Measurements from ENCODE around the gene AP1S3.

The AP1S3 gene

DNA sequence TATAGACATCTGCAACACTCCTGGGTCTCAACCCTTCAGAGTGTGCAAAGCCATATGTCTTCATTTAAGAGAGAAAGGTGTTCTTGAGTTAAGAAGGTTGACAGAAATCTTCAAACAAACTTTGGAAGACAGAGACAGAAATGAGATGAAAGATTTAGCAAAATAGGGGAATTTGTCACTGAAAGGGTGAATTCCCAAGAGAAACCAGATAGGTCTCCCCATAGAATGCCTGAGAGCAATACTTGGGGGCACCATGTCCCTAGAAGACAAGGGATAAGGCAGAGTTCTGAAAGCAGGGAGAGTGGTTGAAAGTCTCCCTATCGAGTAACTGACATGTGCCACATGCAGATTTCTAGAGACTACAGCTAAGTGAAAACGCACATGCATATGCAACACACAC lies 50.0 kb downstream of the AP1S3 start:
- H3K27ac ChIP-seq (ENCODE audit: poor library complexity, severe bottlenecking), result no peak overlapping the region
- no peaks in the 10 kb centered on the region for H3K36me3 ChIP-seq (ENCODE audit: low read depth)
- no peaks in the 10 kb centered on the region for H3K4me1 ChIP-seq (ENCODE audit: insufficient read depth, poor library complexity, severe bottlenecking)
- DNase-seq (ENCODE audit: low spot score) (no peak), ATAC-seq (ENCODE audit: low read depth) (no peak)
- no peak overlapping the region for H3K4me3 ChIP-seq (ENCODE audit: severe bottlenecking)
- TF ChIP-seq CTCF (IDR thresholded peaks at IDR 0.05; ENCODE audit: poor library complexity, severe bottlenecking), result no peak
- H3K27me3 ChIP-seq (ENCODE audit: insufficient read depth, poor library complexity, severe bottlenecking), result no peaks in the 10 kb centered on the region
- no peaks in the 10 kb centered on the region for H3K9me3 ChIP-seq (ENCODE audit: severe bottlenecking)

DNA sequence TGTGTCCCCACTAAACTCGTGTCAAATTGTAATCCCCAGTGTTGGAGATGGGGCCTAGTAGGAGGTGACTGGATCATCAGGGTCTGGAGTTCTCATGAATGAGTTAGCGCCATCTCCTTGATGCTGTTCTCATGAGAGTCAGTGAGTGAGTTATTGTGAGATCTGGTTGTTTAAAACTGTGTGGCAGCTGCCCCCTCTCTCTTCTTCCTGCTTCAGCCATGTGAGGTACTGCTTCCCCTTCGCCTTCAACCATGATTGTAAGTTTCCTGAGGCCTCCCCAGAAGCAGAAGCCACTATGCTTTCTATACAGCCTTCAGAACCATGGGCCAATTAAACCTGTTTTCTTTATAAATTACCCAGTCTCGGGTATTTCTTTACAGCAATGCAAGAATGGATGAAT lies 50.4 kb downstream of the AP1S3 start:
- ATAC-seq (ENCODE audit: low read depth) (no peak), DNase-seq (ENCODE audit: low spot score) (no peak)
- TF ChIP-seq CTCF (IDR thresholded peaks at IDR 0.05; ENCODE audit: poor library complexity, severe bottlenecking), result no peak
- Histone ChIP-seq H3K9me3 (ENCODE audit: severe bottlenecking) (no peaks in the 10 kb centered on the region), H3K4me1 (ENCODE audit: insufficient read depth, poor library complexity, severe bottlenecking) (no peaks in the 10 kb centered on the region), H3K36me3 (ENCODE audit: low read depth) (no peaks in the 10 kb centered on the region), H3K27me3 (ENCODE audit: insufficient read depth, poor library complexity, severe bottlenecking) (no peaks in the 10 kb centered on the region), H3K4me3 (ENCODE audit: severe bottlenecking) (no peak overlapping the region), H3K27ac (ENCODE audit: poor library complexity, severe bottlenecking) (no peak overlapping the region)

DNA sequence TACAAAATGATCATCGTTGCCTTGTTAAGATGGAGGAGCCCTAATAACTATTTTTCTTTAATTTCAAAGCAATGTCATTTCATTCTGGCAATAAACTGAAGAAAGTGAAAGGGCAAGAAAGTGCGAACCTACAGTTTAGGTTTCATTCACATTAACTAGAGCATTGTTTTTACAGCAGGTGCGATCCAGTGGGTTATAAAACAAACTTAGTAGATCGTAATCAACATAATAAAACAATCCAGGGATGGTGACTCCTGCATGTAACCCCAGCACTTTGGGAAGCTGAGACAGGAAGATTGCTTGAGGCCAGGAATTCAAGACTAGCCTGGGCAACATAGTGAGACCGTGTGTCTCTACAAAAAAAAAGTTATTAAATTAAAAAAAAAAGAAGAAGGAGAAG lies 51.1 kb downstream of the AP1S3 start:
- no peak for DNase-seq (ENCODE audit: low spot score)
- Histone ChIP-seq H3K27me3 (ENCODE audit: insufficient read depth, poor library complexity, severe bottlenecking) (no peaks in the 10 kb centered on the region), H3K27ac (ENCODE audit: poor library complexity, severe bottlenecking) (no peak overlapping the region), H3K36me3 (ENCODE audit: low read depth) (no peaks in the 10 kb centered on the region), H3K4me3 (ENCODE audit: severe bottlenecking) (no peak overlapping the region), H3K4me1 (ENCODE audit: insufficient read depth, poor library complexity, severe bottlenecking) (no peaks in the 10 kb centered on the region), H3K9me3 (ENCODE audit: severe bottlenecking) (no peaks in the 10 kb centered on the region)
- ATAC-seq (ENCODE audit: low read depth), result no peak
- no peak for TF ChIP-seq CTCF (IDR thresholded peaks at IDR 0.05; ENCODE audit: poor library complexity, severe bottlenecking)

- Histone ChIP-seq H3K27me3 (ENCODE audit: insufficient read depth, poor library complexity, severe bottlenecking) (no peaks in the 10 kb centered on the region), H3K36me3 (ENCODE audit: low read depth) (peaks cover 4% of the 10 kb centered on the region; the same call in 1 of the 2 replicates), H3K9me3 (ENCODE audit: severe bottlenecking) (no peaks in the 10 kb centered on the region), H3K4me1 (ENCODE audit: insufficient read depth, poor library complexity, severe bottlenecking) (no peaks in the 10 kb centered on the region), H3K27ac (ENCODE audit: poor library complexity, severe bottlenecking) (no peak overlapping the region), H3K4me3 (ENCODE audit: severe bottlenecking) (no peak overlapping the region)
- DNase-seq (ENCODE audit: low spot score), result no peak
- no peak for TF ChIP-seq CTCF (IDR thresholded peaks at IDR 0.05; ENCODE audit: poor library complexity, severe bottlenecking)
- no peak for ATAC-seq (ENCODE audit: low read depth)
Measured at GRCh38 chr2:223784221-223784772, 53.1 kb downstream of the AP1S3 start.

DNA sequence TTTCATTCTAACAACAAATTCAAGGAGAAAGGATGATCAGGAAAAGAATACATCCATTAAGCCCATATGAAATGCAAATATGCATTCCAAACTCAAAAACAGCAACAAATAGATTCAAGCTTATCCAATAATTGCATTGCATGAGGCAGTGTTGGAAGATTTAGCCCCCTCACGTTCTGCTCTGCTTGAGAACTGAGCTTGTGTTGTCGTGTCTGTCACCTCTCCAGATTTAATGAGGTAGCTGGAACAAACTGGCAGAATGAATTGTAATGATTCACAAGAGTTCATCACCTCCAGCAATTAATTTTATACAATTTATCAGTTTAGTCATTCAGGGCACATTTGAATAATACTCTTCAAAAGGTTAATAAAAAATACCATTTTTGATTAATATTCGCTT lies 54.8 kb downstream of the AP1S3 start:
- no peaks in the 10 kb centered on the region for H3K9me3 ChIP-seq (ENCODE audit: severe bottlenecking)
- ATAC-seq (ENCODE audit: low read depth) (no peak), DNase-seq (ENCODE audit: low spot score) (no peak)
- H3K36me3 ChIP-seq (ENCODE audit: low read depth), result peaks cover 14% of the 10 kb centered on the region
- no peak overlapping the region for H3K4me3 ChIP-seq (ENCODE audit: severe bottlenecking)
- no peak overlapping the region for H3K27ac ChIP-seq (ENCODE audit: poor library complexity, severe bottlenecking)
- H3K4me1 ChIP-seq (ENCODE audit: insufficient read depth, poor library complexity, severe bottlenecking), result peaks cover under 1% of the 10 kb centered on the region
- H3K27me3 ChIP-seq (ENCODE audit: insufficient read depth, poor library complexity, severe bottlenecking), result no peaks in the 10 kb centered on the region
- TF ChIP-seq CTCF (IDR thresholded peaks at IDR 0.05; ENCODE audit: poor library complexity, severe bottlenecking), result no peak
